WTC11 (cell line): ENCODE results near the gene NPAS3. TPM values are rescaled to one million over a fixed set of nuclear protein-coding genes. Genes with fewer than 3 reads are reported as not detected.

ENCODE experiments used
- ATAC-seq: fragments of 200-7000 bp; cut with Tn5 transposase; 2 replicates; pipeline ENCODE4 v1.10.0; 2021; ENCODE audit warnings: mild to moderate bottlenecking, moderate library complexity
- CTCF ChIA-PET: fragments of 300-600 bp; sonication (Branson Sonifier 250); formaldehyde crosslinking; loops from one replicate; lab custom pipeline; 2021; ENCODE audit warnings: antibody characterized with exemption; lab: Charles Lee
- POLR2A ChIA-PET: fragments of 350-600 bp; sonication (Branson Sonifier 250); formaldehyde crosslinking; loops from one replicate; lab custom pipeline; 2021; ENCODE audit warnings: antibody characterized with exemption; lab: Charles Lee
- DNase-seq: peaks from one replicate; pipeline ENCODE4 v3.0.0; 2021; ENCODE audit warnings: low spot score
- H3K27ac Mint-ChIP-seq: 2 replicates; pipeline ENCODE4 v1.8.0; 2021; ENCODE audit warnings: mixed read lengths
- H3K27me3 Mint-ChIP-seq: 2 replicates; pipeline ENCODE4 v1.8.0; 2021; ENCODE audit warnings: low read depth, mild to moderate bottlenecking, moderate library complexity, mixed read lengths
- H3K36me3 Mint-ChIP-seq: 2 replicates; pipeline ENCODE4 v1.8.0; 2021; ENCODE audit warnings: mixed read lengths
- H3K4me1 Mint-ChIP-seq: 2 replicates; pipeline ENCODE4 v1.8.0; 2022; ENCODE audit warnings: mixed read lengths
- H3K4me3 Mint-ChIP-seq: 2 replicates; pipeline ENCODE4 v1.8.0; 2021; ENCODE audit warnings: mild to moderate bottlenecking, moderate library complexity, mixed read lengths
- H3K9me3 Mint-ChIP-seq: 2 replicates; pipeline ENCODE4 v1.8.0; 2021; ENCODE audit warnings: mixed read lengths
- ATF1 ChIP-seq: sonication (generic); formaldehyde crosslinking; IDR thresholded peaks from 2 replicates; pipeline ENCODE4 v1.8.1; 2023; ENCODE audit warnings: mild to moderate bottlenecking, moderate library complexity, missing genetic modification reagents
- CBFB ChIP-seq: sonication (generic); formaldehyde crosslinking; IDR thresholded peaks from 2 replicates; pipeline ENCODE4 v1.8.1; 2022; ENCODE audit warnings: mild to moderate bottlenecking, low read depth, missing genetic modification reagents
- CREM ChIP-seq: sonication (generic); formaldehyde crosslinking; IDR thresholded peaks from 2 replicates; pipeline ENCODE4 v1.8.1; 2022; ENCODE audit warnings: mild to moderate bottlenecking, missing genetic modification reagents, moderate library complexity
- ELF4 ChIP-seq: sonication (generic); formaldehyde crosslinking; IDR thresholded peaks from 2 replicates; pipeline ENCODE4 v1.8.1; 2022; ENCODE audit warnings: low read depth, mild to moderate bottlenecking, moderate library complexity, missing genetic modification reagents
- EMX1 ChIP-seq: fragments of 250-450 bp; sonication (Bioruptor Pico); IDR thresholded peaks from 2 replicates; pipeline ENCODE4 v1.8.0; 2021; ENCODE audit warnings: mild to moderate bottlenecking
- ETV6 ChIP-seq: sonication (generic); formaldehyde crosslinking; IDR thresholded peaks from 2 replicates; pipeline ENCODE4 v1.8.1; 2022; ENCODE audit warnings: mild to moderate bottlenecking, missing genetic modification reagents
- GRHL2 ChIP-seq: fragments of 250-450 bp; sonication (Bioruptor Pico); IDR thresholded peaks from 2 replicates; pipeline ENCODE4 v1.8.0; 2022; ENCODE audit warnings: mild to moderate bottlenecking, moderate library complexity; ENCODE audit not compliant: insufficient replicate concordance, severe bottlenecking
- NFYB ChIP-seq: sonication (generic); formaldehyde crosslinking; conservative IDR thresholded peaks from 2 replicates; pipeline ENCODE4 v1.8.0; 2022; ENCODE audit warnings: low read depth, missing genetic modification reagents
- NR3C1 ChIP-seq: sonication (generic); formaldehyde crosslinking; conservative IDR thresholded peaks from 2 replicates; pipeline ENCODE4 v1.8.1; 2023; ENCODE audit warnings: low read depth, mild to moderate bottlenecking, missing genetic modification reagents
- PRRX2 ChIP-seq: fragments of 250-450 bp; sonication (Bioruptor Pico); IDR thresholded peaks from 2 replicates; pipeline ENCODE4 v1.8.0; 2021; ENCODE audit warnings: mild to moderate bottlenecking
- TEAD1 ChIP-seq: sonication (generic); formaldehyde crosslinking; IDR thresholded peaks from 2 replicates; pipeline ENCODE4 v1.8.0; 2022; ENCODE audit warnings: mild to moderate bottlenecking, missing genetic modification reagents
- ZNF263 ChIP-seq: sonication (generic); formaldehyde crosslinking; IDR thresholded peaks from 2 replicates; pipeline ENCODE4 v1.8.1; 2022; ENCODE audit warnings: low read depth, mild to moderate bottlenecking, moderate library complexity, missing genetic modification reagents
- ZNF671 ChIP-seq: fragments of 250-450 bp; sonication (Bioruptor Pico); IDR thresholded peaks from 2 replicates; pipeline ENCODE4 v1.8.0; 2021; ENCODE audit warnings: mild to moderate bottlenecking
- total RNA-seq: library from RNA; stranded (reverse); gene quantifications from 3 replicates; pipeline ENCODE4 v1.2.3, GENCODE V29; 2021
- TF ChIP-seq, protein P1 (sequence below): sonication (generic); formaldehyde crosslinking; IDR thresholded peaks from 2 replicates; pipeline ENCODE4 v1.8.0; 2022; ENCODE audit warnings: mild to moderate bottlenecking, missing genetic modification reagents
- TF ChIP-seq, protein P2 (sequence below): sonication (generic); formaldehyde crosslinking; IDR thresholded peaks from 2 replicates; pipeline ENCODE4 v1.8.1; 2023; ENCODE audit warnings: mild to moderate bottlenecking, moderate library complexity, missing genetic modification reagents
- TF ChIP-seq, protein P3 (sequence below): sonication (generic); formaldehyde crosslinking; IDR thresholded peaks from 2 replicates; pipeline ENCODE4 v1.8.1; 2022; ENCODE audit warnings: low read depth, mild to moderate bottlenecking, moderate library complexity, missing genetic modification reagents, borderline replicate concordance
- TF ChIP-seq, protein P4 (sequence below): sonication (generic); formaldehyde crosslinking; IDR thresholded peaks from 2 replicates; pipeline ENCODE4 v1.8.1; 2023; ENCODE audit warnings: mild to moderate bottlenecking, missing genetic modification reagents
- TF ChIP-seq, protein P5 (sequence below): sonication (generic); formaldehyde crosslinking; IDR thresholded peaks from 2 replicates; pipeline ENCODE4 v1.8.1; 2023; ENCODE audit warnings: mild to moderate bottlenecking, missing genetic modification reagents, borderline replicate concordance
- TF ChIP-seq, protein P6 (sequence below): fragments of 250-450 bp; sonication (Bioruptor Pico); IDR thresholded peaks from 2 replicates; pipeline ENCODE4 v1.8.0; 2021; ENCODE audit warnings: mild to moderate bottlenecking

NPAS3 gene
- total RNA-seq, 1 experiment from 2014 or later: 3.2 TPM

DNA sequence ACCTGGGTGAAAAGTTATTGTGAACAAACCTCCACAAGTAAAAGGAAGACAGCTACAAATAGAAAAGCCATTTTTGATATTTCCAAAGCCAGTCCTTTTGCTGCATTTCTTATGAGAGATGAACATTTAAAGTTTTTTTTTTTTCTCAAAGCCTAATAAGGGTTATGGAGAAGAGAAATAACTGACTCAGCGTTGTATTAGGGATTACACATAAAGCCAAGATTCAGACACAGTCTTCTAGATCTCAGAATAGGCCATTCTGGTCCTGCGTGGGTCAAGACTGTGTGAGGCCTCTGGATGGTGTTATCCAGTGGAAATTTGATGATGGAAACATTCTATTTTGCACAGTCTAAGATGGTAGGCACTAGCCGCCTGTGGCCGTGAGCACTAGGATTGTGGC, 552.4 kb downstream of the NPAS3 start (continued):
- TF ChIP-seq, protein P1, sequence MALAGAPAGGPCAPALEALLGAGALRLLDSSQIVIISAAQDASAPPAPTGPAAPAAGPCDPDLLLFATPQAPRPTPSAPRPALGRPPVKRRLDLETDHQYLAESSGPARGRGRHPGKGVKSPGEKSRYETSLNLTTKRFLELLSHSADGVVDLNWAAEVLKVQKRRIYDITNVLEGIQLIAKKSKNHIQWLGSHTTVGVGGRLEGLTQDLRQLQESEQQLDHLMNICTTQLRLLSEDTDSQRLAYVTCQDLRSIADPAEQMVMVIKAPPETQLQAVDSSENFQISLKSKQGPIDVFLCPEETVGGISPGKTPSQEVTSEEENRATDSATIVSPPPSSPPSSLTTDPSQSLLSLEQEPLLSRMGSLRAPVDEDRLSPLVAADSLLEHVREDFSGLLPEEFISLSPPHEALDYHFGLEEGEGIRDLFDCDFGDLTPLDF: no peak
- TF ChIP-seq ATF1 (CRISPR knock-in tag): no peak
- no peak for TF ChIP-seq ETV6
- TF ChIP-seq, protein P2, sequence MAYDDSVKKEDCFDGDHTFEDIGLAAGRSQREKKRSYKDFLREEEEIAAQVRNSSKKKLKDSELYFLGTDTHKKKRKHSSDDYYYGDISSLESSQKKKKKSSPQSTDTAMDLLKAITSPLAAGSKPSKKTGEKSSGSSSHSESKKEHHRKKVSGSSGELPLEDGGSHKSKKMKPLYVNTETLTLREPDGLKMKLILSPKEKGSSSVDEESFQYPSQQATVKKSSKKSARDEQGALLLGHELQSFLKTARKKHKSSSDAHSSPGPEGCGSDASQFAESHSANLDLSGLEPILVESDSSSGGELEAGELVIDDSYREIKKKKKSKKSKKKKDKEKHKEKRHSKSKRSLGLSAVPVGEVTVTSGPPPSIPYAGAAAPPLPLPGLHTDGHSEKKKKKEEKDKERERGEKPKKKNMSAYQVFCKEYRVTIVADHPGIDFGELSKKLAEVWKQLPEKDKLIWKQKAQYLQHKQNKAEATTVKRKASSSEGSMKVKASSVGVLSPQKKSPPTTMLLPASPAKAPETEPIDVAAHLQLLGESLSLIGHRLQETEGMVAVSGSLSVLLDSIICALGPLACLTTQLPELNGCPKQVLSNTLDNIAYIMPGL: no peak
- TF ChIP-seq, protein P3, sequence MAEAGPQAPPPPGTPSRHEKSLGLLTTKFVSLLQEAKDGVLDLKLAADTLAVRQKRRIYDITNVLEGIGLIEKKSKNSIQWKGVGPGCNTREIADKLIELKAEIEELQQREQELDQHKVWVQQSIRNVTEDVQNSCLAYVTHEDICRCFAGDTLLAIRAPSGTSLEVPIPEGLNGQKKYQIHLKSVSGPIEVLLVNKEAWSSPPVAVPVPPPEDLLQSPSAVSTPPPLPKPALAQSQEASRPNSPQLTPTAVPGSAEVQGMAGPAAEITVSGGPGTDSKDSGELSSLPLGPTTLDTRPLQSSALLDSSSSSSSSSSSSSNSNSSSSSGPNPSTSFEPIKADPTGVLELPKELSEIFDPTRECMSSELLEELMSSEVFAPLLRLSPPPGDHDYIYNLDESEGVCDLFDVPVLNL (CRISPR knock-in tag): no peak
- no peak for TF ChIP-seq CBFB (CRISPR knock-in tag)
- TF ChIP-seq ELF4: no peak

DNA sequence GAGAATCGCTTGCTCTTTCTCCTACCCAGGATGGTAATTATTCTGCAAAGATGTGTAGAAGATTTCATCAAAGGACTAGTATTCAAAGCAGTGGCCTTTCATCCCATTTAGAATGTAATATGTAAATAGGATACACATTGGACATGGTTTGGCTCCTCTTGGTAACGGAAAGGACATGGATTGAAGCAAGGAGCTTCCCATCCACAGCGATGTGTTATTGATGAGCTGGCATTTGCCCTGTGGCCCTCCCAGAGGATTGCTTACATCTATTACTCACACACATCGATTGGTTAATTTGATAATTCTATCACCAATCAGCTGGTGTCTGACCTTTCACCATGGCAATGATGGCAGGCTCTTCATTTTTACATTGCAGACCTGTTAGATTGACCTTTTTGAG, 553.8 kb downstream of the NPAS3 start:
- ATAC-seq (no peak), DNase-seq (no peak)
- Mint-ChIP-seq H3K4me1 (0 out of 2 replicates have a peak, but pooled peaks cover 5% of the 10 kb centered on the region), H3K27ac (no peak overlapping the region), H3K4me3 (no peak overlapping the region), H3K27me3 (peaks cover 5% of the 10 kb centered on the region), H3K36me3 (peaks cover 11% of the 10 kb centered on the region), H3K9me3 (peaks cover 29% of the 10 kb centered on the region)
- CTCF ChIA-PET: no interaction called here
- TF ChIP-seq NFYB: no peak
- no peak for TF ChIP-seq NR3C1 (CRISPR knock-in tag)
- TF ChIP-seq, protein P4, sequence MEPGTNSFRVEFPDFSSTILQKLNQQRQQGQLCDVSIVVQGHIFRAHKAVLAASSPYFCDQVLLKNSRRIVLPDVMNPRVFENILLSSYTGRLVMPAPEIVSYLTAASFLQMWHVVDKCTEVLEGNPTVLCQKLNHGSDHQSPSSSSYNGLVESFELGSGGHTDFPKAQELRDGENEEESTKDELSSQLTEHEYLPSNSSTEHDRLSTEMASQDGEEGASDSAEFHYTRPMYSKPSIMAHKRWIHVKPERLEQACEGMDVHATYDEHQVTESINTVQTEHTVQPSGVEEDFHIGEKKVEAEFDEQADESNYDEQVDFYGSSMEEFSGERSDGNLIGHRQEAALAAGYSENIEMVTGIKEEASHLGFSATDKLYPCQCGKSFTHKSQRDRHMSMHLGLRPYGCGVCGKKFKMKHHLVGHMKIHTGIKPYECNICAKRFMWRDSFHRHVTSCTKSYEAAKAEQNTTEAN: no peak
- TF ChIP-seq PRRX2 (CRISPR knock-in tag): no peak
- no peak for TF ChIP-seq CREM (CRISPR knock-in tag)
- TF ChIP-seq TEAD1 (CRISPR knock-in tag): no peak
- TF ChIP-seq ZNF671 (CRISPR knock-in tag): no peak
- no peak for TF ChIP-seq EMX1 (CRISPR knock-in tag)
- TF ChIP-seq ZNF263 (CRISPR knock-in tag): no peak
- no peak for TF ChIP-seq GRHL2 (CRISPR knock-in tag)
- POLR2A ChIA-PET: no interaction called here

DNA sequence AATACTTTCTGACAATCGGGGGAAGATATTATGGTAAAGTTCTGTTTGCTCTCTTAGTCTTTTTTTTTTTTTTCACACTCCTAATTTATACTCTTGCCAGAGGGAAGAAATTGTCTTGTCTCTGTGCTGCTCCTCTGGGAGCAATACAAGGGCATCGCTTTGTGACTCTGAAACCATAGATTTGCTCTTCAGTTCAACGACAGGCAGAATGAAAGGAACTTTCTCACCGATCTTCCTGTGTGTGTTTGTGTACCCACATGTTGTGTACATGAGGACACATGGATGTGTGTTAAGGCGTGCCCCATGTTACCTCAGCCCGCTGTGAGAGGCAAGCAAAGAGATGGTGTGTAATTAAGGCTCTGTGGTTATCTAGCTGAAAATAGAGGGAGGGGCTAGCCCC, 554.6 kb downstream of the NPAS3 start:
- Mint-ChIP-seq H3K9me3 (peaks cover 34% of the 10 kb centered on the region), H3K27ac (no peak overlapping the region), H3K4me1 (0 out of 2 replicates have a peak, but pooled peaks cover 5% of the 10 kb centered on the region), H3K4me3 (no peak overlapping the region), H3K36me3 (peaks cover 11% of the 10 kb centered on the region), H3K27me3 (peaks cover 5% of the 10 kb centered on the region)
- no peak for DNase-seq
- ChIA-PET POLR2A (no interaction called here), CTCF (no interaction called here)
- no peak for ATAC-seq
- TF ChIP-seq, protein P2: no peak
- TF ChIP-seq, protein P5, sequence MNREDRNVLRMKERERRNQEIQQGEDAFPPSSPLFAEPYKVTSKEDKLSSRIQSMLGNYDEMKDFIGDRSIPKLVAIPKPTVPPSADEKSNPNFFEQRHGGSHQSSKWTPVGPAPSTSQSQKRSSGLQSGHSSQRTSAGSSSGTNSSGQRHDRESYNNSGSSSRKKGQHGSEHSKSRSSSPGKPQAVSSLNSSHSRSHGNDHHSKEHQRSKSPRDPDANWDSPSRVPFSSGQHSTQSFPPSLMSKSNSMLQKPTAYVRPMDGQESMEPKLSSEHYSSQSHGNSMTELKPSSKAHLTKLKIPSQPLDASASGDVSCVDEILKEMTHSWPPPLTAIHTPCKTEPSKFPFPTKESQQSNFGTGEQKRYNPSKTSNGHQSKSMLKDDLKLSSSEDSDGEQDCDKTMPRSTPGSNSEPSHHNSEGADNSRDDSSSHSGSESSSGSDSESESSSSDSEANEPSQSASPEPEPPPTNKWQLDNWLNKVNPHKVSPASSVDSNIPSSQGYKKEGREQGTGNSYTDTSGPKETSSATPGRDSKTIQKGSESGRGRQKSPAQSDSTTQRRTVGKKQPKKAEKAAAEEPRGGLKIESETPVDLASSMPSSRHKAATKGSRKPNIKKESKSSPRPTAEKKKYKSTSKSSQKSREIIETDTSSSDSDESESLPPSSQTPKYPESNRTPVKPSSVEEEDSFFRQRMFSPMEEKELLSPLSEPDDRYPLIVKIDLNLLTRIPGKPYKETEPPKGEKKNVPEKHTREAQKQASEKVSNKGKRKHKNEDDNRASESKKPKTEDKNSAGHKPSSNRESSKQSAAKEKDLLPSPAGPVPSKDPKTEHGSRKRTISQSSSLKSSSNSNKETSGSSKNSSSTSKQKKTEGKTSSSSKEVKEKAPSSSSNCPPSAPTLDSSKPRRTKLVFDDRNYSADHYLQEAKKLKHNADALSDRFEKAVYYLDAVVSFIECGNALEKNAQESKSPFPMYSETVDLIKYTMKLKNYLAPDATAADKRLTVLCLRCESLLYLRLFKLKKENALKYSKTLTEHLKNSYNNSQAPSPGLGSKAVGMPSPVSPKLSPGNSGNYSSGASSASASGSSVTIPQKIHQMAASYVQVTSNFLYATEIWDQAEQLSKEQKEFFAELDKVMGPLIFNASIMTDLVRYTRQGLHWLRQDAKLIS (CRISPR knock-in tag): no peak
- TF ChIP-seq, protein P6, sequence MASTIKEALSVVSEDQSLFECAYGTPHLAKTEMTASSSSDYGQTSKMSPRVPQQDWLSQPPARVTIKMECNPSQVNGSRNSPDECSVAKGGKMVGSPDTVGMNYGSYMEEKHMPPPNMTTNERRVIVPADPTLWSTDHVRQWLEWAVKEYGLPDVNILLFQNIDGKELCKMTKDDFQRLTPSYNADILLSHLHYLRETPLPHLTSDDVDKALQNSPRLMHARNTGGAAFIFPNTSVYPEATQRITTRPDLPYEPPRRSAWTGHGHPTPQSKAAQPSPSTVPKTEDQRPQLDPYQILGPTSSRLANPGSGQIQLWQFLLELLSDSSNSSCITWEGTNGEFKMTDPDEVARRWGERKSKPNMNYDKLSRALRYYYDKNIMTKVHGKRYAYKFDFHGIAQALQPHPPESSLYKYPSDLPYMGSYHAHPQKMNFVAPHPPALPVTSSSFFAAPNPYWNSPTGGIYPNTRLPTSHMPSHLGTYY: no peak
